BLaER1 treated with 17β-estradiol and CSF1 and Interleukin-3, amounts not matched to agents 10 nM and 100 nM (cell line): Measurements from ENCODE around the gene TBC1D20.

ENCODE experiments used
- H3K27ac ChIP-seq, 11 experiments: shearing (Covaris generic); formaldehyde crosslinking; 2 replicates each; pipeline ENCODE4 v1.8.1; 2022
- H3K27me3 ChIP-seq, 11 experiments: shearing (Covaris generic); formaldehyde crosslinking; 2 replicates each; pipeline ENCODE4 v1.8.1; 2022
- H3K36me3 ChIP-seq, 11 experiments: shearing (Covaris generic); formaldehyde crosslinking; 2 replicates each; pipeline ENCODE4 v1.8.1; 2022
- H3K4me1 ChIP-seq, 10 experiments: shearing (Covaris generic); formaldehyde crosslinking; 2 replicates each; pipeline ENCODE4 v1.8.1; 2022
- H3K4me2 ChIP-seq, 11 experiments: shearing (Covaris generic); formaldehyde crosslinking; 2 replicates each; pipeline ENCODE4 v1.8.1; 2022
- H3K4me3 ChIP-seq, 10 experiments: shearing (Covaris generic); formaldehyde crosslinking; 2 replicates each; pipeline ENCODE4 v1.8.1; 2022
- H3K9ac ChIP-seq, 11 experiments: shearing (Covaris generic); formaldehyde crosslinking; 2 replicates each; pipeline ENCODE4 v1.8.1; 2022
- H3K9me3 ChIP-seq, 11 experiments: shearing (Covaris generic); formaldehyde crosslinking; replicated peaks in 1 of 11; 2 replicates each; pipeline ENCODE4 v1.8.1; 2022
- H4K20me1 ChIP-seq, 11 experiments: shearing (Covaris generic); formaldehyde crosslinking; 2 replicates each; pipeline ENCODE4 v1.8.1; 2022
- Cebpa-rat ChIP-seq, 11 experiments: shearing (Covaris generic); IDR thresholded peaks; 2 replicates each; pipeline ENCODE4 v1.8.1; 2022

Gene TBC1D20

GRCh38 chr20:407133-407952 is 55.0 kb downstream of the TBC1D20 start:
- peaks cover 4 to 21% (median 14%) of the 10 kb centered on the region in 11 experiments; a peak in 20 of 22 replicates for H3K9me3 ChIP-seq
- peak overlapping the region in 10 of 11 experiments; percentile 34 to 97 (median 92); a peak in 21 of 22 replicates for H3K27ac ChIP-seq
- peaks cover 30 to 36% (median 33%) of the 10 kb centered on the region in 10 experiments for H3K4me1 ChIP-seq

GRCh38 chr20:406200-407132 is 55.9 kb downstream of the TBC1D20 start:
- Histone ChIP-seq H3K27me3 (no peaks in the 10 kb centered on the region), H3K4me1 (peaks cover 30 to 44% (median 40%) of the 10 kb centered on the region in 10 experiments), H4K20me1 (peaks cover 0 to 18% (median 6%) of the 10 kb centered on the region in 11 experiments; a peak in 8 of 22 replicates), H3K4me3 (peak overlapping the region in 6 of 10 experiments; percentile 66 to 100 (median 98); a peak in 6 of 20 replicates), H3K36me3 (peaks cover 14 to 21% (median 18%) of the 10 kb centered on the region in 11 experiments), H3K27ac (no peak overlapping the region; a peak in 2 of 22 replicates), H3K9ac (peak overlapping the region in 10 of 11 experiments; percentile 68 to 96 (median 94); a peak in 13 of 22 replicates), H3K4me2 (peak overlapping the region; percentile 75 to 97 (median 87)), H3K9me3 (peaks cover under 1 to 13% (median 6%) of the 10 kb centered on the region in 11 experiments; a peak in 19 of 22 replicates)
- TF ChIP-seq Cebpa-rat (IDR thresholded peaks at IDR 0.05), result no peak

More at GRCh38 chr20:407133-407952, 55.0 kb downstream of the TBC1D20 start:
- peaks cover 0 to 18% (median 6%) of the 10 kb centered on the region in 11 experiments; a peak in 9 of 22 replicates for H4K20me1 ChIP-seq
- H3K36me3 ChIP-seq, result peaks cover 23 to 30% (median 27%) of the 10 kb centered on the region in 11 experiments
- peak overlapping the region; percentile 57 to 96 (median 94); a peak in 20 of 22 replicates for H3K9ac ChIP-seq
- H3K27me3 ChIP-seq, result no peaks in the 10 kb centered on the region
- no peak for TF ChIP-seq Cebpa-rat (IDR thresholded peaks at IDR 0.05)
- peak overlapping the region; percentile 66 to 100 (median 98) for H3K4me3 ChIP-seq
- H3K4me2 ChIP-seq, result peak overlapping the region; percentile 75 to 97 (median 87)

- TF ChIP-seq Cebpa-rat (IDR thresholded peaks at IDR 0.05), result no peak
- Histone ChIP-seq H3K4me2 (no peak overlapping the region), H3K9me3 (peaks cover 0 to 6% (median 5%) of the 10 kb centered on the region in 11 experiments; a peak in 7 of 22 replicates), H3K9ac (no peak overlapping the region), H4K20me1 (peaks cover 0 to 15% (median 1%) of the 10 kb centered on the region in 11 experiments; a peak in 9 of 22 replicates), H3K27me3 (no peaks in the 10 kb centered on the region), H3K36me3 (peaks cover 0 to 2% (median 0%) of the 10 kb centered on the region in 11 experiments; a peak in 2 of 22 replicates), H3K4me3 (no peak overlapping the region), H3K4me1 (peaks cover 14 to 30% (median 25%) of the 10 kb centered on the region in 10 experiments), H3K27ac (no peak overlapping the region)
These were observed 58.2 kb downstream of the TBC1D20 start for GRCh38 chr20:404088-404487.

GRCh38 chr20:403582-403957 is 58.8 kb downstream of the TBC1D20 start:
- Histone ChIP-seq H3K36me3 (peaks cover under 1 to 7% (median 3%) of the 10 kb centered on the region in 11 experiments; a peak in 13 of 22 replicates), H3K27ac (no peak overlapping the region)

GRCh38 chr20:402898-403581 is 59.3 kb downstream of the TBC1D20 start:
- Histone ChIP-seq H3K4me1 (peaks cover 12 to 27% (median 22%) of the 10 kb centered on the region in 10 experiments), H4K20me1 (peaks cover 0 to 20% (median 0%) of the 10 kb centered on the region in 11 experiments; a peak in 8 of 22 replicates), H3K27ac (no peak overlapping the region), H3K4me3 (no peak overlapping the region), H3K9ac (no peak overlapping the region), H3K9me3 (peaks cover 0 to 6% (median 5%) of the 10 kb centered on the region in 11 experiments; a peak in 7 of 22 replicates), H3K4me2 (peak overlapping the region in 4 of 11 experiments; percentile 29 to 61 (median 39); a peak in 3 of 22 replicates), H3K36me3 (peaks cover 5 to 13% (median 8%) of the 10 kb centered on the region in 11 experiments; a peak in 20 of 22 replicates), H3K27me3 (no peaks in the 10 kb centered on the region)
- no peak for TF ChIP-seq Cebpa-rat (IDR thresholded peaks at IDR 0.05)

More at GRCh38 chr20:403582-403957, 58.8 kb downstream of the TBC1D20 start:
- TF ChIP-seq Cebpa-rat (IDR thresholded peaks at IDR 0.05), result no peak
- no peak overlapping the region for H3K4me3 ChIP-seq
- no peaks in the 10 kb centered on the region for H3K27me3 ChIP-seq
- H3K9me3 ChIP-seq, result peaks cover 0 to 6% (median 5%) of the 10 kb centered on the region in 11 experiments; a peak in 7 of 22 replicates
- no peak overlapping the region for H3K9ac ChIP-seq
- peaks cover 0 to 15% (median 0%) of the 10 kb centered on the region in 11 experiments; a peak in 6 of 22 replicates for H4K20me1 ChIP-seq
- H3K4me1 ChIP-seq, result peaks cover 12 to 27% (median 22%) of the 10 kb centered on the region in 10 experiments
- no peak overlapping the region for H3K4me2 ChIP-seq

- peaks cover 12 to 25% (median 21%) of the 10 kb centered on the region in 10 experiments for H3K4me1 ChIP-seq
- H4K20me1 ChIP-seq, result peaks cover 0 to 24% (median 5%) of the 10 kb centered on the region in 11 experiments; a peak in 12 of 22 replicates
- H3K4me3 ChIP-seq, result no peak overlapping the region
- no peak overlapping the region for H3K27ac ChIP-seq
- H3K27me3 ChIP-seq, result no peaks in the 10 kb centered on the region
- no peak for TF ChIP-seq Cebpa-rat (IDR thresholded peaks at IDR 0.05)
- H3K36me3 ChIP-seq, result peaks cover 11 to 18% (median 13%) of the 10 kb centered on the region in 11 experiments
- no peak overlapping the region for H3K9ac ChIP-seq
- peak overlapping the region in 9 of 11 experiments; percentile 18 to 61 (median 39); a peak in 11 of 22 replicates for H3K4me2 ChIP-seq
- peaks cover 0 to 6% (median 5%) of the 10 kb centered on the region in 11 experiments; a peak in 7 of 22 replicates for H3K9me3 ChIP-seq
These were observed 59.8 kb downstream of the TBC1D20 start for GRCh38 chr20:402496-402885.

GRCh38 chr20:401682-402495 is 60.4 kb downstream of the TBC1D20 start:
- H3K4me1 ChIP-seq, result peaks cover 7 to 19% (median 15%) of the 10 kb centered on the region in 10 experiments
- no peak overlapping the region for H3K4me3 ChIP-seq
- peak overlapping the region; percentile 4 to 61 (median 35); a peak in 19 of 22 replicates for H3K4me2 ChIP-seq

More at GRCh38 chr20:401682-402495, 60.4 kb downstream of the TBC1D20 start:
- TF ChIP-seq Cebpa-rat (IDR thresholded peaks at IDR 0.05), result no peak
- Histone ChIP-seq H3K36me3 (peaks cover 17 to 24% (median 19%) of the 10 kb centered on the region in 11 experiments), H3K27ac (no peak overlapping the region), H3K27me3 (no peaks in the 10 kb centered on the region), H3K9ac (no peak overlapping the region), H4K20me1 (peaks cover 3 to 29% (median 11%) of the 10 kb centered on the region in 11 experiments; a peak in 19 of 22 replicates), H3K9me3 (peaks cover 0 to 6% (median 5%) of the 10 kb centered on the region in 11 experiments; a peak in 7 of 22 replicates)
